Activated CD8-positive, alpha-beta memory T cell treated with anti-CD3 and anti-CD28 coated beads for 1 hour (primary cell): ENCODE results near the gene ZKSCAN8.
"Not testable (repeated sequence)": the region's sequence is repeated elsewhere in the genome, so short reads cannot be mapped to it uniquely, and the experiment has no call there.

Source experiments
- DNase-seq, 2 donors: peaks; one replicate each; pipeline ENCODE4 v3.0.0-alpha.2; 2020; ENCODE audit warnings: low read depth in 1 of 2; ENCODE audit errors: extremely low read depth in 1 of 2

Gene ZKSCAN8

DNA sequence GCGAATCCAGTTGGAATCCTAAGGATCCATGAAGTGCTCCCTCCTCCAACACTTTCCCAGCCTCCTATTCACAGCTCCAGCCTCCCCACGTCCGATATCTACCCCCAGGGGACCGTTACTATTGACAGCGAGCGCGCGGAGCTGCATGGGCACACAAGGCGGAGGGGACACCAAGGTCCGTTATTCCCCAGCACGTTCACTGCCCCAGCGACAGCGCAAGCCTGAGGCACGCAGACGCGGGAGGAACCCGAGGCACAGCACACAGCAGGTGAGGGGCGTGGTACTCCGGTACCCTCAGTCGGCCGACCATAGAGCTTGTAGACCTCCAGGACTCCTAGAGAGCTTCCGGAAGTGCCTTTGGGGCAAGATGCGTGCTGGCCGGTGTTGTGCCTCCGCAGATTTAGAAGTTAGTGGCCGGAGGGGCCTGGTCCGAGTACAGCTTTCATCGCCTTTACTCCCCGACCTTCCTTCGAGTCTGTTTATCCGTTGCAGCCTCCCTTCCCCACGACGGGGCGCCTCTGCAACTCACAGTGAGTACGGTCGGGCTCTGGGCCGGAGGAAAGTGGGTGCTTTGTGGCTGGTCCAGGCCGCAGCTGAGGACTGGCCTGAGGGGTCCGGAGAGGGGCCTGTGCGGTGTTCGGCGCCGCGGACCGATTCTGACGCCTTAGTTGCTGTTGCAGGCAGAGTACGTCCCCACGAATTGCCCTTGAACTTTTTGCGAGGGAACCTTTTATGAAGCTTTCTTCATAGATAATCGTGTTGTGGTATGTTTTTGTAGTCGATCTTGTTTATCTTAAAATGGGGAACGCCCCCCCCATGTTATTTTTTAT, at the start of gene ZKSCAN8:
TSS of gene ZKSCAN8 (plus strand) at position 384 of the 830 bp plus-strand sequence. CDS start 6,525 bp downstream, outside the sequence.
- DNase-seq, result peak; percentile 54 to 55

DNA sequence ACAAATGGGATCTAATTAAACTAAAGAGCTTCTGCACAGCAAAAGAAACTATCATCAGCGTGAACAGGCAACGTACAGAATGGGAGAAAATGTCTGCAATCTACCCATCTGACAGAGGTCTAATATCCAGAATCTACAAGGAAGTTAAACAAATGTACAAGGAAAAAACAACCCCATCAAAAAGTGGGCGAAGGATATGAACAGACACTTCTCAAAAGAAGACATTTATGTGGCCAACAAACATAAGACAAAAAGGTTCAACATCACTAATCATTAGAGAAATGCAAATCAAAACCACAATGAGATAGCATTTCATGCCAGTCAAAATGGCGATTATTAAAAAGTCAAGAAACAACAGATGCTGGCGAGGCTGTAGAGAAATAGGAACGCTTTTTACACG, 39.5 kb upstream of the ZKSCAN8 start:
- DNase-seq, result not testable (repeated sequence)

DNA sequence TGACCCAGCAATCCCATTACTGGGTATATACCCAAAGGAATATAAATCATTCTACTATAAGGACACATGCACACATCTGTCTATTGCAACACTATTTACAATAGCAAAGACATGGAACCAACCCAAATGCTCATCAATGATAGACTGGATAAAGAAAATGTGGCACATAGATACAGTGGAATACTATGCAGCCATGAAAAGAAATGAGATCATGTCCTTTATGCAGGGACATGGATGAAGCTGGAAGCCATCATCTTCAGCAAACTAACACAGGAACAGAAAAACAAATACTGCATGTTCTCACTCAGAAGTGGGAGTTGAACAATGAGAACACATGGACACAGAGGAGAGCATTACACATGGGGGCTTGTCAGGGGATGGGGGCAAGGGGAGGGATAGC, 39.0 kb upstream of the ZKSCAN8 start:
- DNase-seq, result not testable (repeated sequence)

DNA sequence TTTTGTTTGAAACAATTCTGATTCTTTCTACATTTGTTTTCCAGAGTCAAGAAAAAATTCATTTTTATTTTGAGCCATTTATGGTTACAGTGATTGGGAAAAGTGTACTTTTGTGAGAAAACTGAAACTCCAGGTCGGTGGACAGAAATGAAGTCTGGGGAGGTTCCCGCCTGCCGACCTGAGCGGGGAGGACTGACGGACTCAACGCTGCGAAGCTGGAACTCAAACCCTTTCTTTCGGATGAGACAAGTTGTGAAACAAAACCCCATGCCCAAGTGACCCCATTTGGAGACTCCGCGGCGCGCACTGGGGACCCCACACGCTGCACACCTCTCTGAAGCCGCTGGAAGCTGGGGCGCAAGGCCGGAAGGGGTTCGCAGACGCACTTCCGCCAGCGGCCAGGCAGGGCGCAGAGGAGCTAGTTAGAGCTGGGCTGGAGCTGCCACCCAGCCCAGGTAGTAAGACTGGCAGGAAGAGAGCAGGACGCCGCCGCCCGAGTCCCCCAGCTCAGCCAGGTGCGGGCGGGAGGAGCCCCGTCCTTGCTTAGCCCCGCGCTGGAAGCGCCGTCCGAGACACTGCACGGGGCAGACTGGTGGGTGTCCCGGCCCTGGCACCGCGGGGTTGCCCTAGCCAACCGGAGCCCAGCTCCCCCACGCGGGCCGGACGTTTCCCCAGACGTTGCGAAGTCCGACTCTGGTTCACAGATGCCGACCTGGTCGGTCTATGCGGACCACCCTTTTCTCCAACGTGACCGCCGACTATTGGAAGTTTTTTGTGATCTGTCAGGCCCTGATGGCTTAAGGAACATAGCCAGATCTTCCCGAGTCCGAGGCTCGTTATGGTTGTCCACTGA, 37.1 kb upstream of the ZKSCAN8 start:
- peak; percentile 67 to 76 for DNase-seq

DNA sequence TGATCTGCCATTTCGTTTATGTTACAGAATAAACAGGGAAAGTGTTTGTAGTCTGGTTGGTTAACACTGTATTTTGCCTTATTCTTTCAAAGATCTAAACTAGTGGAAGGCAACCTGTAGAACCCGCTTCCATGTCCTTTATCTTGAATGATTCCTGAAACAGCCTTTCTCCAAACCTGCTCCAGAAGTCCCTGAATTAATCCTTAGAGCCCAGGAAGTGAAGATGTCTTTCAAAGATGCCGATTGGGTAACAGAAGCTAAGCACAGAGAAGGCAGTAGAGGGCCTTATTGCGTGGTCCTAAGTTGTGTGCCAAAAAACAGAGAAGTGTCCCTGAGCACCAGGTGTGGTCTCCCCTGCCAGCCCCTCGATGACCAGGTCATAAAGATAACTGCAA, 36.4 kb upstream of the ZKSCAN8 start:
- DNase-seq, result no peak

DNA sequence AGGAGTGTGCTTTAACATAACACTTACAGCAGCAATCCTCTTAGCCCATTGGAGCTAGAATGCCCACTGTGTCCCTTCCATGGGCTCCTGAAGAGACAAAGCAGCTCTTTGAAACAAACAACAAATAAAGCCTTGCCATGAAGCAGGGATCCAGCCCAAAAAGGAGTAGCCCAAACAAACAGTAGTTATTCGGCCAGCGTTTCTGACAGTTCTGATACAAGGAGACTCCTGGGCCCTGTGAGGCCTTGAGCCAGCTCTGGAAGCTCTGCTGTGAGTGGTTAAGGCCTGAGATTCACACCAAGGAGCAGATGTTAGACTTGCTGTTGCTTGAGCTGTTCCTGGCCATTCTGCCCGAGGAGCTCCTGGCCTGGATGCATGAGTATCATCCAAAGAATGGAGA, 34.2 kb upstream of the ZKSCAN8 start:
- no peak for DNase-seq

DNA sequence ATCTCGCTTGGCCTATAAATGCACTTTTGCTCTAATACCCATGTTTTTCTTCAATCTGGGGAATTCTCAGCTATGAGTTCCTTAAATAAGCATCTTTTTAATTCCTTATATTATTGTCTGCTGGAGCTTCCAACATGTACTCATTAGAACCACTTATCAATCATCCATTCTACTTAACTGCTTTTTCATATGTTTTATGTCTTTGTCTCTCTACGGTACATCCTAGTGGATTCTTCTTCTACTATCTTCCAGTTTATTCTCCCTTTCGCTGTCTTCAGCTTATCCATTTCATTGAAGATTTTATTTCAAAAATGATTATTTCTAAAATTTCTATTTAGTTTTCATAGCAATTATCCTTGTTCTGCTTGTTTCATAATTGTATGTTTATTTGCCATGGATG, 29.7 kb upstream of the ZKSCAN8 start:
- no peak for DNase-seq

DNA sequence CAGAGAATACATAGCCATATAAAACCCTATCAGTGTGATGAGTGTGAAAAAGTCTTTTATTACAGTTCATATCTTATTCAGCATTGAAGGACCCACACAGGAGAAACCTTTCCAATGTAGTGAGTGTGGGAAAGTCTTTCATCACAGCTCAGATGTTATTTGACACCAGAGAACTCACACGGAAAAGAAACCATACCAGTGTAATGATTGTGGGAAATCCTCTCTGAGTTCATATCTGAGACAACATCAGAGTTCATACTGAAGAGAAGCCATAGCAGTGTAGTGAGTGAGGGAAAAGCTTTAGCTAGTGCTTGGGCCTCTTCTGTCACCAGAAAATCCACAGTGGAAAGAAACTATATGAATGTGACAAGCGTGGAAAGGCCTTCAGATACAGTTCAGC, 25.9 kb upstream of the ZKSCAN8 start:
- DNase-seq, result no peak

DNA sequence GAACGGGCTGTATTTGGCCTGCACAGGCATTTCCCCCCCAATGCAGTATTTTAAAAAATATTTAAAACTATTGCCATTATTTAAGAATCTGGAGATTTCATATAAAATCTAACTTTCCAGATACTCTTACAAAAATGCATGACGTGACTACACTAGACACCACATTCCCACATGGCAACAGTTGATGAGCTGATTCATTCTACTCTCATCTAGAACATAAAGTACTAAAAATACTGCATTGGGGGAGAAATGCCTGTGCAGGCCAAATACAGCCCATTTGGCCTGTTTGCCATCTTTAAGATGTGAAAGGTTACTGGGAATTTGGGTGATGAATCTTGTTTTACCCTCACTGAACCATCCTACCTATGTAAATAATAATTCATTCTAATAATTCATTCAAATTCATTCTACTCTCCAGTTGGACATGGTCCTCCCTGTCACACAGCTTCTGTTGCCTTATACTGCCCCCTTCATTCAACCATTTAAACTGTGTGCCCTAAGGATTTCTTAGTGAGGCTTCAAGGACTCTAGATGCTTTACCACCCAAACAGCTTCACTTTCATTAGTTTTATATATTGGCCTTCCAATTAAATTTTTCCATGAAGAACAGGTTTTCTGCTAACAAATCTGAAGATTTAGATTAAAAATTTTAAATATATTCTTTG, 24.2 kb upstream of the ZKSCAN8 start:
- no peak for DNase-seq

DNA sequence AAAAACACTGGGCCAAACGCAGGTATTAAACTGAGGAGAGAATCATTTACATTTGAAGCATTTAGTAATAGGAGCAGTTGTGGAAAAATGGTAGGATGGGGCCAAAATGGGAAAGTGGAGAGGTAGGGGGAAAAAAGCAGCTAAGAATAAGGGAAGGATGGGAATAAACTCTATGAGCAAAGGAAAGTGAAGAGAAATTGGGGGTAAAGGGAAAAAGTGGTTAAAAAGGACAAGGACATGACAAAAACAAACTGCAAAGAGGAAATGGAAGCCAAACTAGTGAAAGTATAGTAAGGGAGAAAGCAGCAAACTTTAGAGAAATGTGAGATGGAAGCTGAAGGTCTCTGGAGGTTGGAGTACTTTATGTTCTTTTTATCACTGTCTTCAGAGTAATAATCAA, 23.5 kb upstream of the ZKSCAN8 start:
- no peak for DNase-seq

DNA sequence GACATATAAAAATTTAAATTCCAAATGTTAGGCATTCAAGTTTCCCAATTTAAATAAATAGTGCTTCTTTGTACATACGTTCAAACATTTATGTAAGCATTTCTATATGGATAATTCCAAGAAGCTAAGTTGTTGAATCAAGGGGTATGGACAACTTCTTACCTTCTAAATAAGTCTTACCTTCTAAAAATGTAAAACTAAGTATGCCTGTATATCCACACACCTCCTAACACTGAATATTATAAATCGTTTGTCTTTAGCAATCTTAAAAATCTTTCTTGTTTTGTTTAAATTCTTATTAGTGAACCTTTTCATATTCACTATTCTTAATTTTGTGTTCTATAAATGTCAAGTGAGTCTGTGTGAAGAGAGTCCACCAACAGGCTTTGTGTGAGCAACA, 19.8 kb upstream of the ZKSCAN8 start:
- no peak for DNase-seq

DNA sequence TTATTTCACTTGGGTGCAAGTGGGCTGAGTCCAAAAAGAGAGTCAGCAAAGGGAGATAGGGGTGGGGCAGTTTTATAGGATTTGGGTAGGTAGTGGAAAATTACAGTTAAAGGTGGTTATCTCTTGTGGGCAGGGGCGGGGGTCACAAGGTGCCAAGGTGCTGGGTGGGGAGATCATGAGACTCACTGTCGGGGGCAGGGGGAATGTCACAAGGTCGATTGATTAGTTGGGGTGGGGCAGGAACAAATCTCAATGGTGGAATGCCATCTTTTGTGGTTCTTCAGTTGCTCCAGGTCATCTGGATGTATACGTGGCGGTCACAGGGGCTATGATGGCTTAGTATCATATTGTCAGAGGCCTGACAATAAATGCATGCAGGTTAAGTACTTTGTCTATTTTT, 19.4 kb upstream of the ZKSCAN8 start:
- DNase-seq, result not testable (repeated sequence)

DNA sequence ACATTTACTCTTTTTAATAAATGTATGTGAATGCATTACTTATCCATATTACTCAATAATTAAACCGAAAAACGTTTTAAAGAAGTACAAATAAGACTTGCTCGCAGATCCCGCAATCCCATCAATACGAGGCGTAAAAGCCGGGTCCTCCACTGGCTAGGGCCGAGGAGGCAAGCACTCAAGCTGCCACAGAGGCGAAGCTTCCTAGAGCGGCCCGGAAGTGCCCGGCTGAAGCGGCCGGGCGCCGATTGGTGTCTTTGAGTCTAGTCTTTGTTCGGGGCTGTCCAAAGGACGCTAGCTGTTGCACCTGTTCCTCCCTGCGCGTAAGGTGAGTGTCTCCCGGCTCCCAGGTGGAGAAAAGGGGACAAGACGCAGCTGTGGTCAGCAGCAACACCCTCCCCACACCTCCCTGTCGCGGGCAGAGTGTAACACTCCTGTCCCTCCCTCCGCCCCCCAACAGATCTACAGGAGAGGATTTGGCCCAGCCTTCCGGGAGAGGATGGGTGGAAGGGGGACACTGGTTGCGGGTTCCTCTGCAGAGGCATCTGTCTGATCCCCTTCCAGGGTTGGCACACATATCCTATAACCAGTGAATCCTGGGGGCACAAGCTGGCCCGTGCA, 17.2 kb upstream of the ZKSCAN8 start, which contains the start of gene ZSCAN16:
TSS of gene ZSCAN16 (plus strand) at position 260 of the 621 bp plus-strand sequence. CDS start 835 bp downstream, outside the sequence.
- peak in 1 of 2 donors; percentile 61 for DNase-seq

DNA sequence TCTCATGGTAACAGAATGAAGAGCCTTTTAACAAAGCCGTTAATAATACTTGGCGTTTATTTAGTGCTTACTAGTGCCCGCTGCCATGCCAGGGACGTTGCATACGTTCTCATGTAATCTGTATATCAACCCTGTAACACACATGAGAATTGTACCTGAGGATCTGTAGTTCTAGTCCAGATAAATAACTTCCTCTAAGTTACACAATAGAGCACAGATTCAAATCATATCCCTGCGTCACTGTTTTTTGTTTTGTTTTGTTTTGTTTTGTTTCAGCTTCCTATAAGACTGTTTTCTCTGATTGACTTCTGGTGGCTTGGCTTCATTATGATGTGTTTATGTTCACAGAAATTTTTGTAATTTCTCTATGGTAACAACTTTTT, 16.7 kb upstream of the ZKSCAN8 start:
- DNase-seq, result no peak

DNA sequence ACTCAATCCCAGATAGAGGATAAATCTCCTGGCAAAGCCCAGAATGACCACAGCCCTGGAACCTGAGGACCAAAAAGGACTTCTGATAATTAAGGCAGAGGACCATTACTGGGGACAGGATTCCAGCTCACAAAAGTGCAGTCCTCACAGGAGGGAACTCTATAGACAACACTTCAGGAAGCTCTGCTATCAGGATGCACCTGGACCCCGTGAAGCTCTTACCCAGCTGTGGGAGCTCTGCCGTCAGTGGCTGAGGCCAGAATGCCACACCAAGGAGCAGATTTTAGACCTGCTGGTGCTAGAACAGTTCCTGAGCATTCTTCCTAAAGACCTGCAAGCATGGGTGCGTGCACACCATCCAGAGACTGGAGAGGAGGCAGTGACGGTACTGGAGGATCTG, 16.3 kb upstream of the ZKSCAN8 start:
- DNase-seq, result no peak

DNA sequence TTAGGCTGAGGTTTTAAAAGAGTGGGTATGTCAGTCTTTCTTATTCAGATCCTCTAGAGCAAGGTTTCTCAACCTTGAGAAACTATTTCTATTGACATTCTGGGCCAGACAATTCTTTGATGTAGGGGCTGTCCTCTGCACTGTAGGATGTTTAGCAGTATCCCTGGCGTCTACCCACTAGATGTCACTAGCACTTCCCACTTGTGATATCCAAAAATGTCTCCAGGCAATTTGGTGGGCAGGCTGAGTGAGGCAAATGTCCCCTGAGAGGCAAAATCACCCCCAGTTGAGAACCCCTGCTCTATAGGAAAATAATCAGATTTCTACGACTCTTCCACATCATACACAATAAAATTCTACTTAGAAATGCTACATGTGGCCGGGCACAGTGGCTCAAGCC, 7.7 kb upstream of the ZKSCAN8 start:
- DNase-seq, result no peak

DNA sequence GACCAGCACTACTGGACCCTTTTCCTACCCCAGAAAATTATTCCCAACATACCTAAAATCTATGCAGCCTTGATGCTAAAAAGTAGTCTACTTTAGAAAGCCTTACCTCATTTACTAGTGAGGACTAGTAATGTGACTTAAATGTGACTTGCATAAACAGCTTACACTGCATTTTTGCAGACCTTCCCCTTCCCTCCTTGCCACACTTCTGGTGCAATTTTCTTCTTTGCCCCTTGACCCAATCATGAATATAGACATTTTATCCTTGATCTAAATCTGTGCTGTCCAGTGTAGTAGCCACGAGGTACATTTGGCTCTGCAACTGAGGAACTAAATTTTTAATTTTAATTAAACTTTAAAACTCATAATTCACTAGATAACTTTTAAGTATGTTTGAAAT, 7.0 kb upstream of the ZKSCAN8 start:
- DNase-seq, result no peak

DNA sequence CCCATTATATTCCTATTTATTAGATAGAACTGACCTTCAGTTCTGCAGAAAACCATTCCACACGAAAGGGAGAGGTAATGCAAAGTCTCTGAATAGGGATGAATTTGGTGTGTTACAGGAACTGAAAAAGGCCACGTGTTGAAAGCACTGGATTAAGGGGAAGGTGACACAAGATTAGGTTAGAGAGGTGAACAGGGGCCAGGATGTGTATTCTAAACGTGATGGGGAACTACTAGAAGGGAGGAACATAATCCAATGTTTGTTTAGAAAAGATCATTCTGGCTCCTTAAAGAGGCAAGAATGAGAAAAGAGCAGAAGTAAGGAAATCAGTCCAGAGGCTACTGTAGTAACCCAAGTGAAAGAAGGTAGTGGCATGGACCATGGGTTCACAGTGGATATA, 6.3 kb upstream of the ZKSCAN8 start:
- DNase-seq, result no peak

DNA sequence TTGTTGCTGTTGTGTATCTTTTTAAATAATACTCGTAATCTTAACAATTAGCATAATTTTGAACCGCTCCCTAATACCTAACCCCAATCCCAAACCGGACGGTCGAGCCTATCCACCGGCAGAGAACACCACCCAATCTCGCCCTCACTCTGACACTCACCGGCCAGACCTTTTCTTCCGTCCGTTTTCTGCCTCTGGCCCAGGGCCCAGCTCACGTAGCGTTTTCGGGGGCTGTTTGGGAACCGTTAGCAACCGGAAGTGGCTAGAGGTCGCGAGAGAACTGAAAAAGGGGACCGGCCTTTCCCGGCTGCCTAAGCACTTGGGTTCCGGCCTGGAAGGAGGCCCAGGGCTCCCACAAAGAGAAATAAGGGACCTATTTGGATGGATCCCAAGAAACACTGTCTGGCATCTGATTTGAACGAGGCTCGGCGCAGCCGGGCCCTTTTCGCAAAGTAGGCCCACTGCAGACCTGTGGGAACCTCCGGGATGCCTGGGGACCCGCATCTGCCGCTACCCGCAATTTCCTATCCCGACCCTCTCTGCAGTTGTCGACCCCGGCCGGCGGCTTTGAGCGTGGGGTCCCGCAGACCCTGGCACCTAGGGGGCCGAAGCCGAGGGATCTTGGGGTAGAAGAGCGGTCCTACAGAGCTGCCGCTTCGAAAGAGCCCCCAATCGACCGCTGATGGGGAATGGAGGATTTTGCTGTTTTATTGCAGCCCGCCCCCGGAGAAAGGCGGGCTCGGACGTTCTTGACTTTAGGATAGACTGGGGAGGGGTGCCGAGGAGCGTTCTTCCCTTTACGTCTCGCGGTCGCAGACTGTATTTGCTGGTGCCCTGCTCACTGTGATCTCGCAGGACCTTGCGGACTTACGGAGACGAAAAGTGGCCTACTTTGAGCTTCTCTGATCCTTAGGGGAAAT, 4.8 kb upstream of the ZKSCAN8 start:
- DNase-seq, result peak; percentile 61 to 63

DNA sequence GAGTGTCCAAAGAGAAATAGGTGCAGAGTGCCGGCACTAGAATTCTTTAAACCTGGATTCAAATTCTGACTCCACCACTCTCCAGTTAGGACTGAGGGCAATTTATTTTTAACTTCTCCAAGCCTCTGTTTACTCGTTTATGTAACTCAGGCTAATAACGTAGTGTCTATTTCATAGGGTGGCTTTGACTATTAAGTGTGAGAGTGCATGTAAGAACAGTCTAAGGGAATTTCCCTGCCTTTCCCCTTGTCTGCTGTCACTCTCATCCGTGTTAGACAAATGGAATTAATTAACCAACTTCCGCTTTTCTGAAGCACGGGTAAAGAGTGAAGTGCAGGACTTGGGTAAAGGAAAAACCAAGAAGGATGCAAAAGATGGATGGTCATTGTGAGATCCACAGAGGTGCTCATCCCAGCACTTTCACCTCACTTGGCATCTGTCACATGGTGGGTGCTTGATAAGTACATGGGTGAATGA, 4.1 kb upstream of the ZKSCAN8 start:
- no peak for DNase-seq
